ENCODE results near the gene LETM1.

DNA sequence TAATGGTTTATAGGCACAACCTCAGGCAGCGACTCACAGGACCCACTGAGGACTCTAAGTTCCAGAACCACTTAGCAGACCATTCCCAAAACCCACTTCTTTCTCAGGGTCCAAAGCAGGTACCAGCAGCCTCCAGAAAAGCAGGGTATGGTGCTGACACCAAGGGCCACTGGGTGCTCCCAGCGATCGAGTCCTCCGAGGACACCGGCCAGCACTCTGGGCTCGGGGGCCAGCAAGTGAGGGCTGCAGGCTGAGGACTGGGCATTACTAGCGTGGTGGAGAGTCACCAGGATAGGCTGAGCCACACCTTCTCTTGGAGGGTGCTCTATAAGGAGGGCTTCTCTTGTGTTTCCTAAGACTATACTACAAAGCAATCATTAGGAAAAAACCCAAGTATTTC is 19.3 kb downstream of the LETM1 start:
- TF ChIP-seq CTCF (conservative IDR thresholded peaks at IDR 0.05 in 1 of 2, IDR thresholded peaks at IDR 0.05 in 1 of 2; ENCODE audit: low read depth in 1 of 2, low read length in 2 of 2) (no peak), EZH2 (IDR thresholded peaks at IDR 0.05; ENCODE audit: low read length, missing control alignments) (no peak)

Data from fibroblast of lung (primary cell).